HK-2 (cell line): Measurements from ENCODE around the gene TIAM2.
"Not testable (repeated sequence)": the region's sequence is repeated elsewhere in the genome, so short reads cannot be mapped to it uniquely, and the experiment has no call there.

Experiments used
- DNase-seq: peaks from one replicate; pipeline ENCODE4 v3.0.0-alpha.2; 2018; ENCODE audit not compliant: unreplicated experiment

Gene TIAM2

DNA sequence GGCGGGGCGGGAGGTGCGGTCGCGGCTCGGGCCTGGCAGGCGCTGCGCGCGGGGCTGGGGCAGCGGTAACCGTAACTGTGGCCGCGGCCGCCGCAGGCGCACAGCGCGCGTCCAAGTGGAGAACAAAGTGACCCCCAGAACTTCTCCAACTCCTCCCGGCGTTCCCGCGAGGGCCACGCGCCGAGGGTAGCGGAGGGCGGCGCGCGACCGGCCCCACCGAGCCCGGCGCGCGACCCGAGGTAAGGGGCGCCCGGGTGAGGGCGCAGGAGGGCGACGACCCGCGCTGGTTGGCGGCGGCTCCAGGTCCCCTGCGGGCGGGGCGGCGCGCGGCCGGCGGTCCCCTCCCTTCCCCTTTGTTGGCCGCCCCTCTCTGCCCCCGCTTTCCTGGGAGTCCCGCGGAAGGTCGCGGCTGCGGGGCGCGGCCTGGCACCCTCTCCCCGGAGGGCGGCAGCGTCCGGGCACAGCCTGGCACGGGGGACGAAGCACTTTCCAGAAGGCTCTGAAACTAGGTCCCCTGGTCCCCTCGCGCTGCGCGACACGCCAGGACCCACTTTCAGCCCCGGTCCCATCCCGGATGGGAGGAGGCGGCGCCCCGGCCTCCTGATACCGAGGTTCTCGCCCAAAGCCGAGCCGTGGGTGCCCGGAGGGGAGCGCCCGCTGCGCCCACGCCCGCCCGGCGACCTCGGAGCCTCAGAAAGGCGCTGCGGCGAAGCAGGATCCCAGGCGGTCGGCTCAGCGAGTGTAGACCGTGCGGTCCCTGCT is at the start of gene TIAM2:
TSS of gene TIAM2 (plus strand) at position 62 of the 762 bp plus-strand sequence. CDS start 133,909 bp downstream, outside the sequence.
- DNase-seq, result peak; percentile 44

DNA sequence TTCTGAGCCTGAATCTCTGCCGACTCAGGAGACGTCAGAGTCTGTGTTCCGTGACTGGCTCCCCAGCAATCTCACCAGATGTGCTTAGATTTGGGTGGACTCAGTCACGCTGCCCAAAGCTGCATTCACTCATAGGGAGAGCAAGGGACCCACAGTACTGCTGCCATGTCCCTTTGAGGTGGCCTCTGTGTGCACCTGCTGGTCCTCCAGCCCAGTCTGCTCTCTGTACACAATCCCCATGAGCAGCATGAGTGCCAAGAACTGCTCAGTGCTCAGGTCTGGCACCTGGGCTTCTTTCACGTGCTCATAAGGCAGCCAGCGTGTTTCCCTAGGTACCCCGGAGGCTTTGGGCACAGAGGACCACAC is 44.2 kb upstream of the TIAM2 start:
- DNase-seq, result no peak

DNA sequence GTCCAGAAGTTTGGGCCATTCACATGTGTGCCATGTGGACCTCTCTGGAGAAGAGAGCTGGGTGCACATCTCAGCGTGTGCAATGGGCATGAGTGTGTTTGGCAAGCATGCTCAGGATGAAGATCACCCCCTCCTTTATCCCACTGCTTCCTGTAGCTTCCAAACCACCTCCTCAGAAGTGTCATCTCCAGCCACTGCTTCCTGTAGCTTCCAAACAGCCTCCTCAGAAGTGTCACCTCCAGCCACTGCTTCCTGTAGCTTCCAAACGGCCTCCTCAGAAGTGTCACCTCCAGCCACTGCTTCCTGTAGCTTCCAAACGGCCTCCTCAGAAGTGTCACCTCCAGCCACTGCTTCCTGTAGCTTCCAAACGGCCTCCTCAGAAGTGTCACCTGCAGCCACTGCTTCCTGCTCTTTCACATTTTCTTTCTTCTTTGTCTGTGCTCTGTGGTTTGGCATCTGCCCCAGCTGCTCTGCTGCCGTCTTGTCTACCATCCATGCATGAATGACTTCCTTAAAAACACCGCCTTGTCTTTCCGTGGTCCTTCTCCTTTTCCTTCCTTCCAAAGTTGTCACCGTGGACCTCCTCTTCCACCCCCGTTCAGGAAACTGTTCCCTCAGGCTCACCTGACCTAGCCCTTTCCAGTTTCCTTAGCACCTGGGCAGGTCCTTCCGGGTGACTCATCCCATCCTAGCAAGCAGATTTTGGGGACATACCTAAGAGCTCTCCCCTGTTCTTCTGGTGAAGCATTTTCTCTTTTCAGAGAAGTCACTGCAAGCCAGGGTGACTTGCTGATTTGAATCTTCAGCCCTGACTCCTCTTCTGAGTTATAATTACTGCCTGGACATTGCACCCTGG is 43.5 kb upstream of the TIAM2 start:
- no peak for DNase-seq

DNA sequence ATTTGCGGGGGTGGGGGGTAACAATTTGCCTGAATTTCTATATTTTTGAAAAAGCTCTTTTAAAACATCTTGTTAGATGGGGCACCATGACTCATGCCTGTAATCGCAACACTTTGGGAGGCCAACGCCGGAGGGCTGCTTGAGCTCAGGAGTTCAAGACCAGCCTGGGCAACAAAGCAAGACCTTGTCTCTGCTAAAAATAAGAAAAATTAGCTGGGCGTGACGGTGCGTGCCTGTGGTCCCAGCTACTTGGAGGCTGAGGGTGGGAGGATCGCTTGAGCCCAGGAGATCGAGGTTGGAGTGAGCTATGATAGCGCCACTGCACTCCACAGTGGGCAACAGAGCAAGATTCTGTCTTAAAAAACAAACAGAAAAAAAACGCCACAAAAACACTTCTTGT is 41.5 kb upstream of the TIAM2 start:
- no peak for DNase-seq

DNA sequence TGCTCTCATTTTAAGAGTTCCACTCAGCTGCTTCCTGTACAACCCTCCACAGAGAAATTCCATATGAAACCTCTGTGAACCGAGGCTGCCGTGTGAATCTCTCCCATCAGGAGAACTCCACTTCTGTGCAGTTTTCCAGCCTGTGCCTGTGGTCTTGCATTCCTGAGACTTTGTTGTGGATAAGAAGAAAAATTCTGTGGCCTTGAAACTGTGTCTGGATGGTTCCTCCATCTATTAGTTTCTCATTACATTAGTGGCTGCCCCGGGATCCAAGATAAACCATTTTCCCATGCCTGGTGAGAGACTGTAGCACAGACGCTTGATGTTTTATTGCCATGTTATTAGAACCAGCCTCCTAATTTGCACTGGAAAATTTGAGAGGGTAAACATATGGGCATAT is 40.8 kb upstream of the TIAM2 start:
- no peak for DNase-seq

DNA sequence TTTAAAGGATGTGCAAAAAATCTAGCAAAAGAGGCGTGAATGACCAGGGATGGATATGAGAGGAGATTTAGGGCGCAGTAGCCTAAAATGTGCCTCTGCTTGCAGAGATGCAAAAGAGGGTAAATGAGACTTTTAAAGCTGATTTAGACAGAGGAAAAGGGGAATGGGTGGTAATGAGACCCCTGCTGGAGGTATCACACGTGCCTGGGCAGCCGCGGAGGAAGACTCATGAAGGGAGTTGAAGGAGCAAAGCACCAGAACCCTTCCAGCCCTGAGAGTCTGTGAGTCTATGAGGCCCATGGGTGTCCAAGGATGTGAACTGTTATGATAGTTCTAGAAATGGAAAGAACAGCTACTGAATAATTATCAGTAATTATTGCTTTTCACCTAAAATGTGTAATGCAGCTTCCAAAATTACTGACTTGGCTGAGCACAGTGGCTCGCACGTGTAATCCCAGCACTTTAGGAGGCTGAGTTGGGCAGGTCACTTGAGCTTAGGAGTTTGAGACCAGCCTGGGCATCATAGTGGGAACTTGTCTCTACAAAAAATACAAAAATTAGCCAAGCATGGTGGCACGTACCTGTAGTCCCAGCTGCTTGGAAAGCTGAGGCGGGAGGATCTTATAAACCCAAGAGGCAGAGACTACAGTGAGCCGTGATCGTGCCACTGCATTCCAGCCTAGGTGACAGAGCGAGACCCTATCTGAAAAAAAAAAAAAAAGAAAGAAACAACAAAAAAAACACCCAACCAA is 38.2 kb upstream of the TIAM2 start:
- no peak for DNase-seq

DNA sequence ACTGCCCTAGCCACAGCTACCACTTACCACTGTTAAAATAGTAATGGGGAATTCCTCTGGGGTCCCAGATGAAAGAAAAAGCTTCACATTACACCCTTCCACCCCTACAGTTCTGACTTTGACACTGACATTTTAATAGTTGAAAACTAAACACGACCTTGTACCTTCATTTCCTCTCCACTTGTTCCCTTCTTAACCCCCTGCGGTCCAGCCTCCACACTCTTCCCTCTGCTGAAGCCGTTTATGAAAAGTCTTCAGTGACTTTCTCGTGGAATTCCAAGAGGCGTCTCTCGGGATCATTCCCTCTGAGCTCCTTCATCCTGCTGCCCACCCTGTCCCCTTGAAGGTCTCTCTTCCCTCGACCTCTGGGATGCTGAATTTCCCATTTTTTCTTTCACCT is 36.6 kb upstream of the TIAM2 start:
- DNase-seq, result no peak

DNA sequence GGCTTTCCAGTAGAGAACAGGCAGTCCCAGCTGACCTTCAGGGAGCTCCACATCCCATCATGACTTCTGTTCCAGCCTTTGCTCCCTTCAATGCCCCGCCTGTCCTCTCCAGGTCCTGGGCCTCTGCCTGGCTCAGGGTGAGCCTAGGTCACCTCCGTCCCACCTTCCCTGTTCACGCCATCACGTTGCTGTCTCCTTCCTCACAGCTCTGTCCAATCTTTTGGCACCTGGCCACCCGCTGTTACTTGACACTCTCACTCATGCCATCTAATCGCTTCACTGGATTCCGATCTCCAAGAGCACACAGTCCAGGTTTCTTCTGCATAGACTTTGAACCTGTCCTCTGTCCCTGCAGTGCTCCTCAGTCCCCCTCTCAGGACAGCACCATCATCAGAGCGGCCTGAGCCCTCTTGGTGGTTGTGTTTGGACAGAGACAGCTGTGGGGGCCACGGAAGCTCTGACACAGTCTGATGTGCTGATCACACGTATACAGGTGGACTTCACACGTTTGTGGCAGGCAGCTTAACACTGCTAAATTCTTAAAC is 34.7 kb upstream of the TIAM2 start:
- DNase-seq, result no peak

DNA sequence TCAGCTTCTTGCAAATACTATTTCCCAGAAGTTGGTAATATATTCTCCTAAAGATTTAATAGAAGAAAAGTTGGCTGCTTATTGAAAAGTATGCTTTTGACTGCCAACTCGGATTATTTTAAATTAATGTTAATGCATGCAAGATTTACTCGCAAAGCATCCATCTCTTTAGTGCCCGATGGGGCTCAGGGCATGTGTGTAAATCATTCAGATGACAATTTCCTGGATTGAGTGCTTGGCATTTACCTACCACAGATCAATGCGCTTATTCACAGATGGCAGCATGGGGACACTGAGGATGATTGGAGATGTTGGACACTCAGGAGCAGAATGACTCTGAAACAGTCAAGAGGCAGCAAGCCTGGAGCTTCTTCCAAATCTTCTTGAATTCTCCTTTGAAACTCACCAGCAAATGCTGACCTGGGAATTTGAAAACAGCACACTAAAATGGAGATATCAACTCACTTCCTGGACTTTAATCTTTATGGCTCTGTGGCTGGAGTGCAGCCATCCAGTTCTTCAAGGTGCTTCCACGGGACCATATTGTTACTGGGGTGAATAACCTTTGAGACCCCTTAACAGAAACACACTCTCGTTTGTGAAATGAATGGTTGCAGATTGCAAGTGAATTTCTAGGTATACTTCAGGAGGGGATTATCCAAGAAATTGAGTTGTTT is 34.1 kb upstream of the TIAM2 start:
- DNase-seq, result no peak

DNA sequence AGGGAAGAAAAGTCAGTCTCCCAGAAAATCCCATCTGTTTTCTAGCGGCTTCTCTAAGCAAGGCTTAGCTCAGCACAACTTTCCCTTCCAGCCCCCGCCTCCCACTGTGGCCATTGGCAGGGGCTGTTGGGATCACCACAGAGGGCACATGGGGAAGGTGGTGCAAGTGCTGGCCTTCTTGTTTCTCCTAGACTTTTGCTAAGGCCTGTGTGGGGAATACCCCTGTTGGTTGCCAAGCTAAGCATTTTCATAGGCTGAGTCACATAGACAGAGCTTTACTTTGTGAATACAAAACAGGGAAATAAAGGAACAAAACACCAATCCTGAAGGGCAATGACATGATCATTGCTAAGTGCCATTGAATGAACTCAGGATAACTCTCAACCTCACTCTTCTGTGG is 32.4 kb upstream of the TIAM2 start:
- DNase-seq, result peak; percentile 38

DNA sequence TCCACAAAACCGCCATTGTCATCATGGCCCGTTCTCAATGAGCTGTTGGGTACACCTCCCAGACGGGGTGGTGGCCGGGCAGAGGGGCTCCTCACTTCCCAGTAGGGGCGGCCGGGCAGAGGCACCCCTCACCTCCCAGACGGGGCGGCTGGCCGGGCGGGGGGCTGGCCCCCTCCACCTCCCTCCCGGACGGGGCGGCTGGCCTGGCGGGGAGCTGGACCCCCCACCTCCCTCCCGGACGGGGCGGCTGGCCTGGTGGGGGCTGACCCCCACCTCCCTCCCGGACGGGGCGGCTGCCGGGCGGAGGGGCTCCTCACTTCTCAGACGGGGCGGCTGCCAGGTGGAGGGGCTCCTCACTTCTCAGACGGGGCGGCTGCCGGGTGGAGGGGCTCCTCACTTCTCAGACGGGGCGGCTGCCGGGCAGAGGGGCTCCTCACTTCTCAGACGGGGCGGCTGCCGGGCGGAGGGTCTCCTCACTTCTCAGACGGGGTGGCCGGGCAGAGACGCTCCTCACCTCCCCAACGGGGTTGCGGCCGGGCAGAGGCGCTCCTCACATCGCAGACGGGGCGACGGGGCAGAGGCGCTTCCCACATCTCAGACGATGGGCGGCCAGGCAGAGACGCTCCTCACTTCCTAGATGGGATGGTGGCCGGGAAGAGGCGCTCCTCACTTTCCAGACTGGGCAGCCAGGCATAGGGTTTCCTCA is 28.9 kb upstream of the TIAM2 start:
- DNase-seq, result not testable (repeated sequence)

DNA sequence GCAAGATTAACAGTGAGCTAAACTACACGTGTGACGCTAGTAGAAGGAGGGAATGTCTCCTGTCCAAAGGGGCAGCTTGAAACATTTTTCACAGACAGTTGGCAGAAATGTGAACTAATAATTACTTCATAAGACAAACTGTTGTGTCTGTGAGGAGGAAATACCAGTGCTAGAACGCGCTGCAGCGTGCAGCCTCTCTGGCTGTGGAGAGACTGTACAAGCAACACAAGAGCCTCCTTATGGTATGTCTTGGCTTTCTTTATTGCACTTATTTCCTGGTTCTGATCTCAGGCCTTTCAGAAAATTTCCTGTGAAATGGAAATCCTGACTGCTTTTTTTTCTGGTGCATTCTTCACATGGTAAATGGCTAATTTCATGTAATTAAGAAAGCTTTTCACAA is 25.3 kb upstream of the TIAM2 start:
- no peak for DNase-seq

DNA sequence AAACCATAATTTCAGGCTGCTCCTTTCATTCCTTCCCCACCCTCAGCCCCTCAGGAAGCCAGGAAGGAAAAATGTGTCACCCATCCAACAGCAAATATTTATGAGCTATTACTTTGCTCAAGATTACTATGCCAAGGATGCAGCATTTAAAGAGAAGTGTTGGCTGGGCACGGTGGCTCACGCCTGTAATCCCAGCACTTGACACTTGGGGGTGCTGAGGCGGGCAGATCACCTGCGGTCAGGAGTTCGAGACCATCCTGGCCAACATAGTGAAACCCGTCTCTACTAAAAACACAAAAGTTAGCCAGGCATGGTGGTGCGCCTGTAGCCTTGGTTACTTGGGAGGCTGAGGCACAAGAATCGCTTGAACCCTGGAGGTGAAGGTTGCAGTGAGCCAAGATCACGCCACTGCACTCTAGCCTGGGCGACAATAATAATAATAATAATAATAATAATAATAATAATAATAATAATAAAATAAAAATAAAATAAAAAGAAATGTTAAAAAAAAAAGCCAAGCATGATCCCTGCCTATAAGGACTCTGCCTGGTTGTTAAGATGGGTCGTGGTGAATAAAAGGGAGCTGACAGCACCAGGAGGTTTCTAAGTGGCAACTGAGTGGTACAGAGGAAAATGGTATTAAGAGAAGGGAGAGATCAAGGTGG is 20.5 kb upstream of the TIAM2 start:
- DNase-seq, result no peak

DNA sequence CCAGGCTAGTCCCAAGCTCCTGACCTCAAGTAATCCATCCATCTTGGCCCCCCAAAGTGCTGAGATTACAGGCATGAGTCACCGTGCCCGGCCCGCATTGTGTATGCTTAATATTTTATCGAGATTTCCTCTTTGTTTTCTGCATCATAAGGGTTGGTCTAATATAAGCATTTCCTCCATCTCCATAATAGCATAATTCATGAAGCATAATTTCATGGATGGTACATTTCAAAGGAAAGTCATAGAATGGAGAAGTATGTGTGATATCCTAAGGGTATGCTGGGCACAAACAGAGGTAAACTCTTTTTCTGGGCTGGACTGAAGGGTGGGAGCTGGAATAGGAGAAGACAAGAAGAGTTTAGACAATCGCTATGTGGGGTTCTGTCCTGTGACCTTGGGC is 17.5 kb upstream of the TIAM2 start:
- DNase-seq, result no peak

DNA sequence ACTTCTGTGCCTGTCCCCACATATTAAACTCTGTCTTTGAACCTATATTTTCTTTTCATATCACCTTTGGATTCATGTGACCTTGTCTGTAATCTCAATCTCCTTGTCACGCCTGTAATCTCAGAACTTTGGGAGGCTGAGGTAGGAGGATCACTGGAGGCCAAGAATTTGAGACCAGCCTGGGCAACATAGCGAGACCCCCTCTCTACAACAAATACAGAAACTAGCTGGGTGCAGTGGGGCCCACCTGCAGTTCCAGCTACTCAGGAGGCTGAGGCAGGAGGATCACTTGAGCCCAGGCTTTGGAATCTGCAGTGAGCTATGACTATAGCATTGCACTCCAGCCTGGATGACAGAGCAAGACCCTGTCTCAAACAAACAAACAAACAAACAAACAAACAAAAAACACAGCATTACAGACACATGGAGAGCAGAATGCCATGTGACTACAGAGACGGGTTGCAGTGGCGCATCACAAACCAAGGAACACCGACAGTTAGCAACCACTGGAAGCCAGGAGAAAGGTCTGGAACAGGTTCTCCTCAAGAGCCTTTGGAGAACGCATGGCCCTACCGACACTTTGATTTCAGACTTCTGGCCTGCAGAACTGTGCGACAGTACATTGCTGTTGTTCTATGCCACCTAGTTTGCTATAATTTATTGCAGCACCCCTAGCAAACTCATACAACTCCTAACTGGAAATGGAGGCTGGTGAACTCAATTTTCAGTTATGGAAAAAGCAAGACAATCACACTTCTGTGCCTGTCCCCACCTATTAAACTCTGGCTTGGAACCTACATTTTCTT is 14.6 kb upstream of the TIAM2 start:
- DNase-seq, result no peak

DNA sequence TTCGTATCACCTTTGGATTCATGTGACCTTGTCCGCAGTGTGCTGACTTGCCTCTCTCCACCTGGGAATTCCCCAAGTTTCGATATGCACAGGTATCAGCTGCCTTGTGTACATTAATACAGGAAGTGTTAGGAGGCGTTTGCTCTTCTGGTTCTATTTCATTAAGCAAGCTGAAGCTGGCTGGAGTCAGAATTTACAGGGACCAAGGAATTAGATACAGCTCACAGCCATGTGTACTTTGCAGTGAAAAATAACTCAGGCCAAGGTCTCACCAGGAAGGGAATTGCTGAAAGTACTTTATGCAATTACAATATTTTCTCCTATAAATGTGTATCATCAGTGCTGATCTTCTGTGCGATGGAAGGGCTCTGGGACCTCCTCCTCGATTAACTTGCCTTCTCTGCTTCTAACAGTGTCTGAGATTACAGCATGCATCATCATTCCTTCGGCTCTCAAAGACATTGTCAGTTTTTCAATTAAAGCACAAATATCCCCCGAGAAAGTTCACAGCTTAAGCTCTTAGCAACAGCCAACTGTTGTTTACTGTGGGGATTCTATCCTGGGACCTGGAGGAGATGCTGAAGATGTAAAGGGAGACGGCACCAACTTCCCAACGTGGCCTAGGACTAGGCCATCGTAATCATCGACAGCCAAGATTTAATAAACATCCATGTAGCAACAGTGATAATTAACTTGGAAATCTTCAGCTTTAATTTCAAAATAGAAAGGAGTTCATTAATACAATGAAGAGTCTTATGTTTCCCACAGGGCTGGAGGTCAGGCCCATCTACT is 13.8 kb upstream of the TIAM2 start:
- DNase-seq, result no peak

DNA sequence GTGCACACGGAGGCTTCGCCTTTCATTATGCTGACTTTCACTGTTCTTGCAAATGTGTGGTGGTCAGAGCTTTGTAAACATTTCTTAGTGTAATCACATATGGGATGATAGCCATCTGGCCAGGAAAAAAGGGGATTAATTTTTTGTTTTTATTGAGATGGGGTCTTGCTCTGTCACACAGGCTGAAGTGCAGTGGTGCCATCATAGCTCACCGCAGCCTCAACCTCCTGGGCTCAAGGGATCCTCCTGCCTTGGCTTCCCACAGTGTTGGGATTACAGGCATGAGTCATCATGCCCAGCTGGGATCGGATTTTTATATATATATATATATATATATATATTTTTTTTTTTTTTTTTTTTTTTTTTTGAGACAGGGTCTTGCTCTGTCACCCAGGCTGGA is 11.0 kb upstream of the TIAM2 start:
- no peak for DNase-seq

DNA sequence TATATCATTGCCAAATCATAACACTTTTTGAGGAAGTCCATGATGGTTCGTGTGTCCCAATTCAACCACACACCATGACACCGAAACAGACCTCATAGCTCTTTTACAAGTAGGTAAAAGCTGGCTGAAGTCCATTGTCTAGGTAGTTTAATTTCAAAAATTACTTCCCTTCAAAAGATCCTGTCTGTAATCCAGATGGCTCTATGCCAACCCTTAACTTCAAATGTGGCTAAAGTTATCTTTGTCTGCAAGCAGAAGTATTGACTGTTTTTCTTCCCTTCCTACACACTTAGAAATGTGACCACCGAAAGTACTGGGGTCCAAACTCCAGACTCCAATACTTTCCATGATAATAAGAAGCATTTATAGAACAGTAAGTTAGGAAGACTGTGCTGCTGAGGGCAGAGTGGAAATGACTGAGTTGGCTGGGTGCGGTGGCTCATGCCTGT is 8.3 kb upstream of the TIAM2 start:
- DNase-seq, result no peak

DNA sequence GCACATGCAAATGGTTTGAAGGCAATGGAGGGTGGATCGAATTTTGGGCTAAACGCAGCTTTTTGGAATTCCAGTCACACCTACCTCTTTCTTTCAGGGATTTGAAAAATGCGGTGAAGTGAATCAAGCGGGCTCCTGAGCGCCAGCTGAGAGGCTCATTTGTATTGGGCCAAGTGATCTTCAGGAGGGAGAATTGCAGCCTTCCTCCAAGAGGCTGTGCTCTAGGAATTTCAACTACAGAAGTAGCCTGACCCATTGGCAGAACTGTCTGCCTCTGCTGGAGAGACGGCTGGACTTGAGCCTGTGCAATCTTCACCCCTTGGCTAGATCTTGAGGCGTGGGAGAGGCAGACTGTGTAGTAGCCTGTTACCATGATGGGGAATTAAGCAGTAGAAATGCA is 5.7 kb upstream of the TIAM2 start:
- no peak for DNase-seq
